GM12892 (cell line): Measurements from ENCODE around the gene CTBP2.
"Not testable (repeated sequence)": the region's sequence is repeated elsewhere in the genome, so short reads cannot be mapped to it uniquely, and the experiment has no call there.

Experiments used
- DNase-seq: peaks from one replicate; pipeline ENCODE4 v3.0.0; 2011; ENCODE audit not compliant: insufficient read length
- FAIRE-seq: peaks from 2 replicates; lab custom pipeline; 2011; peaks lifted over from hg19 to GRCh38; lab: Jason Lieb, UNC
- POLR2A ChIP-seq: IDR thresholded peaks from 2 replicates; pipeline ENCODE4 v1.6.1; 2011; ENCODE audit warnings: low read depth, low read length, control low read depth
- POLR2AphosphoS5 ChIP-seq: IDR thresholded peaks from 2 replicates; pipeline ENCODE4 v1.6.1; 2011; ENCODE audit warnings: low read depth, low read length, control low read depth
- TAF1 ChIP-seq: IDR thresholded peaks from 2 replicates; pipeline ENCODE4 v1.6.1; 2011; ENCODE audit warnings: low read depth, mild to moderate bottlenecking, control low read depth, low read length, borderline replicate concordance

CTBP2 gene

GRCh38 chr10:125199270-125199669 is 38.9 kb upstream of the CTBP2 start:
- FAIRE-seq (no peak), DNase-seq (no peak)
- TF ChIP-seq POLR2AphosphoS5 = no peak
- TF ChIP-seq TAF1 = no peak
- TF ChIP-seq POLR2A = no peak

- TF ChIP-seq POLR2A = no peak
- TF ChIP-seq TAF1 = no peak
- no peak for TF ChIP-seq POLR2AphosphoS5
- DNase-seq (no peak), FAIRE-seq (no peak)
Observed at GRCh38 chr10:125194814-125195213, 34.5 kb upstream of the CTBP2 start.

GRCh38 chr10:125193306-125193877 is 33.0 kb upstream of the CTBP2 start:
- no peak for DNase-seq
- no peak for FAIRE-seq

GRCh38 chr10:125192620-125193019 is 32.3 kb upstream of the CTBP2 start:
- TF ChIP-seq POLR2AphosphoS5 = no peak
- no peak for TF ChIP-seq POLR2A
- TF ChIP-seq TAF1 = no peak
- DNase-seq = no peak
- FAIRE-seq = no peak

More at GRCh38 chr10:125193306-125193877, 33.0 kb upstream of the CTBP2 start:
- TF ChIP-seq POLR2A (no peak), TAF1 (no peak), POLR2AphosphoS5 (no peak)

- DNase-seq (no peak), FAIRE-seq (no peak)
- TF ChIP-seq TAF1 (no peak), POLR2A (no peak), POLR2AphosphoS5 (no peak)
Observed at GRCh38 chr10:125192005-125192404, 31.6 kb upstream of the CTBP2 start.

- TF ChIP-seq TAF1 = no peak
- TF ChIP-seq POLR2A = no peak
- no peak for TF ChIP-seq POLR2AphosphoS5
- DNase-seq (no peak), FAIRE-seq (no peak)
Observed at GRCh38 chr10:125190946-125191345, 30.6 kb upstream of the CTBP2 start.

- DNase-seq = no peak
- TF ChIP-seq POLR2AphosphoS5 (no peak), TAF1 (no peak), POLR2A (no peak)
- FAIRE-seq = no peak
Observed at GRCh38 chr10:125190414-125190813, 30.1 kb upstream of the CTBP2 start.

GRCh38 chr10:125189162-125189561 is 28.8 kb upstream of the CTBP2 start:
- TF ChIP-seq POLR2AphosphoS5 (no peak), POLR2A (no peak), TAF1 (no peak)
- no peak for FAIRE-seq
- DNase-seq = no peak

GRCh38 chr10:125187238-125188194 is 27.2 kb upstream of the CTBP2 start:
- FAIRE-seq = no peak
- TF ChIP-seq TAF1 (no peak), POLR2AphosphoS5 (no peak), POLR2A (no peak)

GRCh38 chr10:125186431-125187170 is 26.2 kb upstream of the CTBP2 start:
- no peak for FAIRE-seq
- TF ChIP-seq POLR2A (no peak), POLR2AphosphoS5 (no peak), TAF1 (no peak)
- DNase-seq = no peak

More at GRCh38 chr10:125187238-125188194, 27.2 kb upstream of the CTBP2 start:
- no peak for DNase-seq

GRCh38 chr10:125179107-125179506 is 18.7 kb upstream of the CTBP2 start:
- FAIRE-seq, DNase-seq: not testable (repeated sequence)
